HG02571 (cell line): Measurements from ENCODE around the gene FOXI1.

ENCODE experiments used
- ATAC-seq: cut with Tn5 transposase; IDR thresholded peaks from one replicate; pipeline ENCODE4 v1.9.1; 2021; ENCODE audit warnings: mild to moderate bottlenecking, moderate library complexity; ENCODE audit not compliant: unreplicated experiment

Gene FOXI1

GRCh38 chr5:170148430-170149205 is 42.9 kb downstream of the FOXI1 start:
- ATAC-seq: no peak

- ATAC-seq: no peak
Measured at GRCh38 chr5:170149206-170149515, 43.5 kb downstream of the FOXI1 start.

GRCh38 chr5:170150713-170151096 is 45.0 kb downstream of the FOXI1 start:
- ATAC-seq: no peak

- peak; percentile 73 for ATAC-seq
Measured at GRCh38 chr5:170151097-170151831, 45.6 kb downstream of the FOXI1 start.

- ATAC-seq: no peak
Measured at GRCh38 chr5:170152767-170153166, 47.1 kb downstream of the FOXI1 start.

GRCh38 chr5:170154297-170154696 is 48.6 kb downstream of the FOXI1 start:
- no peak for ATAC-seq

GRCh38 chr5:170154744-170155143 is 49.0 kb downstream of the FOXI1 start:
- ATAC-seq: no peak

GRCh38 chr5:170155771-170156170 is 50.1 kb downstream of the FOXI1 start:
- ATAC-seq: no peak

- ATAC-seq: no peak
Measured at GRCh38 chr5:170159101-170159698, 53.5 kb downstream of the FOXI1 start.
